Adrenal gland (tissue), 5 donors: ENCODE results near the gene NCAM2.

ENCODE experiments used
- POLR2A ChIP-seq, 2 donors: fragments of 450-650 bp; IDR thresholded peaks; one replicate each; pipeline ENCODE4 v1.6.1; 2017; ENCODE audit warnings: antibody characterized with exemption in 2 of 2, mild to moderate bottlenecking in 2 of 2, moderate library complexity in 1 of 2
- TF ChIP-seq, protein P1 (sequence below), 6 experiments: fragments of 450-650 bp in 4 of 6; fragments of 200-600 bp in 2 of 6; sonication (generic) in 1 of 6; IDR thresholded peaks; 1 replicate in 5 of 6; 2 replicates in 1 of 6; pipeline versions ENCODE4 v1.5.1 to v1.8.0; 2016 to 2021; ENCODE audit warnings: antibody characterized with exemption in 6 of 6, mild to moderate bottlenecking in 2 of 6, moderate library complexity in 1 of 6
- donor health status: DM: no; HTN: no; CAD: no.

DNA sequence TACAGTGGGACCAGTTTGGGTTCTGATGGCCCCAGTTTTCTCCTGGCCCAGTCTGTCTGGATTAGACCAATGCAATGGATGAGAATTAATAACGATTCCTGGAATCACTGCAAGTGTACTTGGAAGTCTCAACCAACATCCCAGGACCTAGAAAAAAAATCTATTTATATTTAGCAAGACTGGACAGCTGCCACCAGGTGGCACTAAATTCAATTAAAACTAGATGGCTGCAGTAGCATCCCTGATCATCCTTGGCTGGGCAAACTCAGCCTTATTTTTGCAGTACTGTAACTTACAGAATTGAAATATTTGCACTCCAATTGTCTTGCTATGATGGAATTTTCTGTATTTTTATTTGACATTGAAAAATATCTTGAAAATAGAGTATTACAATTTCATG lies 165.7 kb downstream of the NCAM2 start:
- TF ChIP-seq, protein P1, sequence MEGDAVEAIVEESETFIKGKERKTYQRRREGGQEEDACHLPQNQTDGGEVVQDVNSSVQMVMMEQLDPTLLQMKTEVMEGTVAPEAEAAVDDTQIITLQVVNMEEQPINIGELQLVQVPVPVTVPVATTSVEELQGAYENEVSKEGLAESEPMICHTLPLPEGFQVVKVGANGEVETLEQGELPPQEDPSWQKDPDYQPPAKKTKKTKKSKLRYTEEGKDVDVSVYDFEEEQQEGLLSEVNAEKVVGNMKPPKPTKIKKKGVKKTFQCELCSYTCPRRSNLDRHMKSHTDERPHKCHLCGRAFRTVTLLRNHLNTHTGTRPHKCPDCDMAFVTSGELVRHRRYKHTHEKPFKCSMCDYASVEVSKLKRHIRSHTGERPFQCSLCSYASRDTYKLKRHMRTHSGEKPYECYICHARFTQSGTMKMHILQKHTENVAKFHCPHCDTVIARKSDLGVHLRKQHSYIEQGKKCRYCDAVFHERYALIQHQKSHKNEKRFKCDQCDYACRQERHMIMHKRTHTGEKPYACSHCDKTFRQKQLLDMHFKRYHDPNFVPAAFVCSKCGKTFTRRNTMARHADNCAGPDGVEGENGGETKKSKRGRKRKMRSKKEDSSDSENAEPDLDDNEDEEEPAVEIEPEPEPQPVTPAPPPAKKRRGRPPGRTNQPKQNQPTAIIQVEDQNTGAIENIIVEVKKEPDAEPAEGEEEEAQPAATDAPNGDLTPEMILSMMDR (IDR thresholded peaks at IDR 0.05) = peak; percentile 60 to 76 (median 66)
- no peak for TF ChIP-seq POLR2A (IDR thresholded peaks at IDR 0.05)
